ENCODE data around the gene TLCD1.
A peak's percentile ranks its signal among the peaks of the same experiment; 100 is the strongest.

Gene TLCD1, protein sequence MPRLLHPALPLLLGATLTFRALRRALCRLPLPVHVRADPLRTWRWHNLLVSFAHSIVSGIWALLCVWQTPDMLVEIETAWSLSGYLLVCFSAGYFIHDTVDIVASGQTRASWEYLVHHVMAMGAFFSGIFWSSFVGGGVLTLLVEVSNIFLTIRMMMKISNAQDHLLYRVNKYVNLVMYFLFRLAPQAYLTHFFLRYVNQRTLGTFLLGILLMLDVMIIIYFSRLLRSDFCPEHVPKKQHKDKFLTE

DNA sequence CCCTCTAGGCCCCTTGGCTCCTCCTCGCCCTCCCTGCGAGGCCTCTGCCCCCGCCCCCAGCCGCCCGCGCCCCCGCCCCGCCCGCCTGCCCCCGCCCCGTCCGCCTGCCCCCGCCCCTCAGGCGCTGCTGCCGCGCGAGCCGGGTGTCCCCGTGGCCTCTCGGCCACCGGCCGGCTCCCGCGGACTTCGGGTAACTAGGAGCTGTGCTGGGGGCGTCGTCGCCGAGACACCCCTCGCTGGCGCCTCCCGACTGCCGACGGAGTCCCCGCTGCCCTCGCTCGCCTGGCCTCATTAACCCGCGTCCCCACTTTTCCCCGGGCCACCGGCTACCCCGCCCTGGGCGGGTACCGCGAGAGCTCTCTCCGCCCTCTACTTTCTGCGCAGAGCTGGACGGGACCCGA lies at the start of gene TLCD1:
TLCD1 (minus strand) TSS at position 8 of the 401 bp plus-strand sequence. CDS start 136 bp downstream, outside the sequence.
- DNase-seq: peak in 1 of 2 donors; percentile 93

DNA sequence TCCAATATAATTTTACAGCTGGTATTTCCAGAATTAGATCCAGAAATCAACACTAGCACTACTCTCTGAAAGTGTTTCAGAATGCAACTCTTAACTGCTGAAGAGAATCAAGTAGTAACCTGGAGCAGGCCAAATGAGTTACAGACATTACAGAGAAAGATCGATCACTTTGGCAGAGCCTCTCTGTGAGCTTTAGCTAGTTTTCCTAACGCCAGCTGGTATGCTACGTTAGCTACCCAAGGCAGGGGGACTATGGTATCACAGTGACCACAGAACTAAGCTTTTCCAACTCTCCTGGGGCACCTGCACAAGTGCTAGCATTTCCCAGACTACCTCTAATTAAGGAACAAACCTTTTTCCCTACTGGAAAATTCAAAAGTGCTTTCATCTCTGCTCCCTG lies 48.2 kb upstream of the TLCD1 start:
- DNase-seq: no peak

DNA sequence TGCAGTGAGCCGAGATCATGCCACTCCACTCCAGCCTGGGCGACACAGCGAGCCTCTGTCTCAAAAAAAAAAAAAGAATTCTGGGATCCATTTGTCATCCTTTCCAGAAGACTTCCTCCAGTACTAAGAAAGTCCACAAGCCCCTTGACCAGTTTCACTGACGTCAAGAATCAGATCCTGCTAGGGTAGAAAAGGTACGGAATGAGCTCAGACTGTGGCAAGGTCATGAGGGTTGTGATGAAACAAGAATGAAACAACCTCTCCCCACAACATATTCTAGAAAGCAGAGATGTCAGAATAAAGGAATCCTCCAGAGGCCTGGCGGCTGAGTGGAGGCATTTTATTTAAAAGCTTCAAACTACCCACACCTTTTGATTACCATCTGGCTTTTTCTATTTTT lies 47.7 kb upstream of the TLCD1 start:
- DNase-seq: no peak

DNA sequence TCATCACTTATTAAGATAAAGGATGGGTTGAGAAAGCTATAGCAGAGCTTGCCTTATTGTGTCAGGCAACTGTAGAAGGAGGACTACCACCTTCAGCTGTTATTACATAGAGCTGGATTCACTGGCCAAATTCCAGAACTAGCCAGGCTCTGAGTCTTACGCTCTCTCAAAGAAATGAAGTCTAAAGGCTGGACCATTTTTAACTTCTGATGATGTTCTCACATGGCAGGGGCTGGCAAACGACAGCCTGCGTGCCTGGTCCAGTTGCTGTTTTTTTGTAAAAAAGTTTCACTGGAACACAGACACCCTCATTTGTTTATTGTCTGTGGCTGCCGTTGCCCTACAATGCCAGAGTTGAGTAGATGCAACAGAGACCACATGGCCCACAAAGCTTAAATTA lies 39.0 kb upstream of the TLCD1 start:
- DNase-seq: no peak

DNA sequence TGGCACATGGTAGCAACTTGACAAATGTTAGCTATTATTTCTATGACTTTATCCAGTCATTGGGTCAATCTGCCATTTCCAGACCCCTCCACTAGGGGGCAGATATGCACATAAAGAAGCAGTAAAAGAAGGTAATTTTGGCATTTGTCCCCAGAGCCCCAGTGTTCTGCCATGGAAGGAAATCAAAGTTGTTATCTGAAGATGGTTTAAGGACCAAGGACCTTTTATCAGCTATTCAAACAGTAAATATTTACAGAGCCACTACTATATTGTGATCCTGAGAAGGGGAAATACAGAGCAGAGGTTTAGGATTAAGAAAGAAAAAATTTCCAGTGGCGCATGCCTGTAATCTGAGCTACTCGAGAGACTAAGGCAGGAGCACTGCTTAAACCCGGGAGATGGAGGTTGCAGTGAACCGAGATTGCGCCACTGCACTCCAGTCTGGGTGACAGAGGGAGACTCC lies 37.8 kb upstream of the TLCD1 start:
- DNase-seq: peak; percentile 12 to 46

DNA sequence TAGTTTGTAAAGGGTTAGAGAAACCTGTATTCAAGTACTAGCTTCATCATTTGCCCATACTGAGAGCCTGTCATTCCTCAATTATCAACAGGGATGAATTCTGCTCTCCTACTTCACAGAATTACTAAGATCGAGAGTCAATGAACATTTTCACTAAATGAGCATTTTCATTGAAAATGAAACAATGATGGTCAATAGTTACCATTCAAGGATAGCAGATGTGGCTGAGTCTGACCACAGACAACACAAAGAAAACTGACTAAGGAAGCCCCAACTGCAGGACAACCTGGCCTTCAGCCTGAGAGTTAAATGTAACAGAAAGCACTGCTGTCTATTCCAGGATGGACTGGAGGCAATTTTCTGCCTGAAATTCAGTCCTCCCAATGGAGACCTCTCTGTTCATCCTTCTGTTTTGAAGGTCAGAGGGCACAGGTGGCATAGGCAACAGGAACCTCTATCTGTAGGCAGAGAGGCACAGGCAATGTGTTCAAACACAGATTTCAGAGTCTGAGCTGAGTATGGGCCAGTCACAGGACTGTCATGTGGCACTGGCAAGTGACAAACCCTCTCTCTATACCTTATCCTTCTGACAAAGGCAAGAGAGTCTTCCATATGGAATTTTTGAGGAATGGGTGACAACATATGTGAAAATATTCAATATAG lies 37.2 kb upstream of the TLCD1 start:
- no peak for DNase-seq

DNA sequence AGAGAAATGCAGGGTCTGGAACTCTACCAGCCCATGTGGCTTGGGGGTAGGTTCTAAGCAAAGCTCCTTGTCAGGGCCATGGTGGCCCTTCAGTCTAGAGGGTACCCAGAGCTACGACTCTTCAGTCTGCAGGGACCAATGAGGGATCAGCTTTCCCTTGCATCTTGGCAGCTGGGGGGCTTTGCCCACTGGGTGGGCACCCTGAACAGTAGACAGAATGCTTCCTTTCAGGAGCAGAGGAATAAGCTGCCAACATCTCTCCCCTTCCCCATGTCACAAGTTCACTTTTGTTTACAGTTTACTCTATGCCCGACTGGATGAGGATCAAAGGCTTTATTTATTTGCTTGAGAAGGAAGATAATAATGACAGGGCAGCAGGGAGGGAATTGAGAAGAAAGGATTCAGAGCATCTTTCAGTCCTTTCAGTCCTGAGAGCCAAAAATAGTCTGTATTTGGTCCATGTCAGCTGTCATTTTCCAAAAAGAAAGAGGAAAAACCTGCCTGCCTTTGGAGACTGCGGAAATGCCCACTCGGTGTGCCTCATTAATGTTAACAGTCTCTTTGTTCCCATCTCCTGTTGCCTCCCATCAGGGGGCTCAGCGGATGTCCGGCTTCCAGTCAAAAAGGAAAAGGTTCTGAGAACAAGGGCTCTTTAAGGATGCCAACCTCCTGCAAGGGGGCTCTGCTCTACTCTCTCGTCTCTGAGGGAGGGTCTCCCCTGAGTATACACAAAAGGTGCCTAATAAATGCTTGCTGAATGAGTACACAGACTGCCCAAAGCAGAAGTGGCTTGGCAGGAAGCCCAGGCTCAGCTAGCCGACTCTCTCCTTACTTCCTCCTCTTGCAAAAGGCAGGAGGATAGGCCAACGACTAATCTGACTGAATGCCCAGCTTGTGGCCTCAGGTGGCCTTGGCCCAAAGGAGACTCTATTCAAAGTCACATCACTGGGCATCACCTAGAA lies 34.8 kb upstream of the TLCD1 start:
- DNase-seq: peak in 1 of 2 donors; percentile 20

DNA sequence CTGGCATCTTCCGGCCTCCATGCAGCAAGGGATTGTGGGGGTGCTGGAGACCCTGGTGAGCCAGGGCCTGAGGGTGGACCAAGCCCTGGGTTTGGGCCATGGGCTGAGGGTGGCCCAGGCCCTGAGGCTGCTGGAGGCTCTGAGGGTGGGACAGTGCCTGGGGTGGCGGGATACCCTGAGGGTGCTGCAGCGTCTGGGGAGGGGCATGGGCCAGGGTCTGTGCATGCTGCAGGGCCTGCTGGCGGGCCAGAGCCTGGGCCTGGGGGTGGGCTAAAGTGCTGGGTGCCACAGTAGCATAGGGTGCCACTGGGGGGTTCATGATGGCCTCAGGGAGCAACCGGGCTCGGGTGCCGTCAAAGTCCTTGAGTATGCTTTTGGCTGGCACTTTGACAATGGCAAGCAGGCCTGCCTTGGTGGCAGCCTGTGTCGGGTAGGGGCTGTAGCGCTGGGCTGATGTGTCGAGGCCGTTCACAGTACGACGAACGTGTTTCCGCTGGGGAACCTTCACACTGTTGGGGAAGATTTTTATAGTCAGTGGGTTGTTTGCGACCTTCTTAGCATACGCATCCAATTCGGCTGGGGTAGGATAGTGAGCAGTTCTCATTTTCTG lies 33.3 kb upstream of the TLCD1 start:
- no peak for DNase-seq

DNA sequence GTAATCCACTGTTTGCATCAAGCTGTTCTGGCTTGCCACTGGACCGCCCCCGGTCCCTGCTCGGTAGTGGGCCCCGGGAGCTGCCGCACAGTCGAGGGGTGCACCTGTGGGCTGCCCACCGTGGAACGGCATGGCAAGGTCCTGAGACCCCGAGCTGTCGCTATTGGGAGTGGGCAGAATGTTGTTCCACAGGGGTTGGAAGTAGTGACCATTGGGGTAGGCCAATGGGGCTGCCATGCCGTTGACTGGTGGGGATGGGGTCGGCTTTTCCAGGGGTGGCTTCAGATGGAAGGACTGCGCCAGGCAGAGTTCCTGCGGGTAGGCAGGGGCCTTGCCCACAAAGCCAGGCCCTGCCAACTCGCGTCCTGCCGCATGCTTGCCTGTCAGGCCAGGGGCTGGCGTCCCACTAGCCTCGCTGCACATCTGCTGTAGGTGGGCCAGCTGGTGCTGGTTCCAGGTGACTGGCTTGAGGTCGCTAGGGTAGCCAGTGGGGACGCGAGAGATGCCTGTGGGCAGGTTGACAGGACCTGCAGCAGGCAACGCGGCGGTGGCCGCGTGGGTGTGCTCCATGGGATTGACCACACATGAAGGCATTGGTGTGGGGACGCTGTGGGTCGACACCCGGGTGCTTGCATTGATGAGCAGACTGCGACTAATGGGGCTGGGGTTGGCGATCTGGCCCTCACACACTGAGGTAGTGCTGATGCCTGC lies 32.5 kb upstream of the TLCD1 start:
- DNase-seq: no peak

DNA sequence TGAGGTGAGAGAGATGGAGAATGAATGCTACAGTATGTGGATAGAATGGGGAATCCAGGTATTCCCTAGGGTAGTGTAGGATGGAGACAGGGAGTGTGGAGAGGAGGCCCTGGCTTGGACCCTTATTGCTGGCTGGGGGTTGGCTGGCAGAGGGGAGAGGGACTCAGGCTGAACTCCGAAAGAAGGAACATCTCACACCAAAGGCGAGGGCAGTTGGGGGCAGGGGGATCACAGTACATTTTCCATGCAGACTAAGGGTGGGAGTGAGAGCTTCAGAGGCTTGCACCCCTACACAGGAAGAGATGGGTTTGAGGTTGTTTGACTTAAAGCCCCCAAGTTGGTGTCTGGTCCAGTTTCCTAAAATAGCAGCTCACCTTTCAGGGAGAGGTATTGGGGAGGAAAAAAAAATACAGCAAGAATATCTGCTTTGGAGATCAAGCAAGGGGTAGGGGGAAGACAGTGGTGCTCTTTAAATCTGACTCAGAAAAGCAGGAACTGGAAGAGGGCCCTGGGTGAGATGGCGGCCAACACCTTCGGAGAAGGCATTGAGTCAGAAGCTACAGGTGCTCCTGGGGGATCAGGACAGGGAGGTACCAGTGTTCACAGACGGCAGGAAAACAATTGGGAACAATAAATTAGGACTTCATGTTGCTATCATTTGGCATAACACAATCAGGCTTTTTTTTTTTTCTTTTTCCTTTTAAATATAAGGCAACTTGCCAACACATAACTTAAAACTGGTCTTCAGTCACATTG lies 30.2 kb upstream of the TLCD1 start:
- no peak for DNase-seq

DNA sequence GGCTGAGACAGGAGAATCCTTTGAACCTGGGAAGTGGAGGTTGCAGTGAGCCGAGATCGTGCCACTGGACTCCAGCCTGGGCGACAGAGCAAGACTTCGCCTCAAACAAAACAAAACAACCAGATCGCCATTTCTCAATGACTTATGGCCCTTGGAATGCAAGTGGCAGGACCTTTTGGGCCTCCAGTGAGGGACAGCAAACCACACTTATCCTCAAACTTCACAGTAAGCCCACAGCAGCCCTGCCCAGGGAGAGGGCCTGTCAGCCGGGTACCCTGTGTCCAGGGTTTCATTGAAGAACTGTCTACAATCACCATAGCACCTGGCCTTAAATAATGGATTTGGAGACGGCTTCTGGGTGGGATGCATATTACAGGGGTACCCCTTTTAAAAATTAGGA lies 29.5 kb upstream of the TLCD1 start:
- no peak for DNase-seq

DNA sequence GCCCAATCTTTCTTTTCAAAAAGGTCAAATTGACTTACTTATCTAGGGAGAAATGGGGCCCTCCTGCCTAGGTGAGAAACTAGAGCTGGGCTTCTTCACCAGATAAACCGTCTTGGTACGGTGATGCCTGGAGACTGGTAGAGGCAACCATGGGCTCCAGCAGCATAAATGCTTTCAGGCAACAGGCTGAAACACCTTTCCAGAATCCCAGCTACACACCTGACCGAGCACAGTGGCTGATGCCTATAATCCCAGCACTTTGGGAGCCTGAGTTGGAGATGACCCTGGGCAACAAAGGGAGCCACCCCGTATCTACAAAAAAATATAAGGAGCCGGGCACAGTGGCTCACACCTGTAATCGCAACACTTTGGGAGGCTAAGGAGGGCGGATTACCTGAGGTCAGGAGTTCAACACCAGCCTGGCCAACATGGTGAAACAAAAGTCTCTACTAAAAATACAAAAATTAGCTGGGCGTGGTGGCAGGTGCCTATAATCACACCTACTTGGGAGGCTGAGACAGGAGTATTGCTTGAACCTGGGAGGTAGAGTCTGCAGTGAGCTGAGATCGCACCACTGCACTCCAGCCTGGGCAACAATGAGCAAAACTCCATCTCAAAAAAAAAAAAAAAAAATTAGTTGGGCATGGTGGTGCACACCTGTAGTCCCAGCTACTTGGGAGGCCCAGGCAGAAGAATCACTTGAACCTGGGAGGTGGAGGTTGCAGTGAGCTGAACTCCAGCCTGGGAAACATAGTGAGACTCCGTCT lies 25.8 kb upstream of the TLCD1 start:
- no peak for DNase-seq

DNA sequence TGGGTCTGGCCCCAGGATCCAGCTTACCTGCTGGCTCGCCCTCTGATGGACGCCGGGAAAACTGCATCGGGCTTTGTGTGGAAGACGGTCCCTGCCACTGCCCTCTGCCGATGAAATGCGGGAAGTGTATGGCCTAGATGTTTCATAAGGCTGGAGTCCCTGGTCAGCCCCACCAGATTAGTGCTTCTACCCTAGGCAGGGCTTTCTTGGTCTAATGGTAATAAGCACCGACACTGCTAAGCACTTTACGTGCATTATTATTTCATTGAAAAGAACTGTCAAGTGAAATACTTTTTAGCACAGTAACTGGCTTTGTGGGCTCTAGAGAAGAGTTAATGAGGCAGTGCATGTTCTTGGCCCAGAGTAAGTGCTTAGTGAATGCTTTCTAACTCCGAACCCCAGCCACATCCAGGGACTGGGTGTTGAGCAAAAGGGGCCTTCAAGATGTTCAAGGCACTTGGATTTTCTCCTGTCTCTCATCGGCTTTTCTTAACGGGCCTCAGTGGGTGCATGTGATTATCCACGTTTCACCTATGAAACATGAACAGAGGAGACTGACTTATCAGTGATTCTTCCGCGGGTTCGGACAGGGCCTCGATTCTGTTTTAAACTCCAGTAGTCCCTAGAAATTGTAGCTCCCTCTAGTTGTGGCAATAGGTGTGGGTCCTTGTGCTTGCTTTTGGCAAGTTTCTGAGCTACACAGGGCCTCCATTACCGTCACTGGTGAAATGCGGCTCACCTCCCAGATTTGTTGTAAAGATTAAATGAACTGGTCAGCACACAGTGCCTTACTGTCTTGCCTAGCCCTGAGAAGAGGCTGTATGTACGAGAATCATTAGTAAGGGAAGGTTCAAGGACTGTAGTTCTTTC lies 24.4 kb upstream of the TLCD1 start:
- DNase-seq: peak; percentile 59 to 82

DNA sequence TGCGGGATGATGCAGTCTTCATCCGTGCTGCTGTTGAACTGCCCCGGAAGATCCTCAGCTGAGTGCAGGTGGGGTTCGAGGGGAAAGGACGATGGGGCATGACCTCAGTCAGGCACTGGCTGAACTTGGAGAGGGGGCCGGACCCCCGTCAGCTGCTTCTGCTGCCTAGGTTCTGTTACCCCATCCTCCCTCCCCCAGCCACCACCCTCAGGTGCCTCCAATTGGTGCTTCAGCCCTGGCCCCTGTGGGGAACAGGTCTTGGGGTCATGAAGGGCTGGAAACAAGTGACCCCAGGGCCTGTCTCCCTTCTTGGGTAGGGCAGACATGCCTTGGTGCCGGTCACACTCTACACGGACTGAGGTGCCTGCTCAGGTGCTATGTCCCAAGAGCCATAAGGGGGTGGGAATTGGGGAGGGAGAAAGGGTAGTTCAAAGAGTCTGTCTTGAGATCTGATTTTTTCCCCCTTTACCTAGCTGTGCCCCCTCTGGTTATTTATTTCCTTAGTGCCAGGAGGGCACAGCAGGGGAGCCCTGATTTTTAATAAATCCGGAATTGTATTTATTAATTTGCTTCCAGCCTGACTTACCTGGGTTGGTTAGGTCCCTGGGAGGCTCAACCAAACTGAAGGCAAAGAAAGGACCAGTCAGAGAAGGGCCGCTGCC lies 23.6 kb upstream of the TLCD1 start:
- DNase-seq: no peak

DNA sequence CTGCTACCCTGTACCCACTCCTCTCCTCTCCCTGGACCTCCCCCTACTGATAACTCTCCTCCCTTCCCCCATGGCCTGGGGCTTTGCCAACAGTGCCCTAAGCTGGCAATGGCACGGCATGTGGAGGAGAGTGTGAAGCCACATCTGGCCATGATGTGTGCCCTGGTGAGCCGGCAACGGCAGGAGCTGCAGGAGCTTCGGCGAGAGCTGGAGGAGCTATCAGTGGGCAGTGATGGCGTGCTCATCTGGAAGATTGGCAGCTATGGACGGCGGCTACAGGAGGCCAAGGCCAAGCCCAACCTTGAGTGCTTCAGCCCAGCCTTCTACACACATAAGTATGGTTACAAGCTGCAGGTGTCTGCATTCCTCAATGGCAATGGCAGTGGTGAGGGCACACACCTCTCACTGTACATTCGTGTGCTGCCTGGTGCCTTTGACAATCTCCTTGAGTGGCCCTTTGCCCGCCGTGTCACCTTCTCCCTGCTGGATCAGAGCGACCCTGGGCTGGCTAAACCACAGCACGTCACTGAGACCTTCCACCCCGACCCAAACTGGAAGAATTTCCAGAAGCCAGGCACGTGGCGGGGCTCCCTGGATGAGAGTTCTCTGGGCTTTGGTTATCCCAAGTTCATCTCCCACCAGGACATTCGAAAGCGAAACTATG lies 23.0 kb upstream of the TLCD1 start:
- no peak for DNase-seq

DNA sequence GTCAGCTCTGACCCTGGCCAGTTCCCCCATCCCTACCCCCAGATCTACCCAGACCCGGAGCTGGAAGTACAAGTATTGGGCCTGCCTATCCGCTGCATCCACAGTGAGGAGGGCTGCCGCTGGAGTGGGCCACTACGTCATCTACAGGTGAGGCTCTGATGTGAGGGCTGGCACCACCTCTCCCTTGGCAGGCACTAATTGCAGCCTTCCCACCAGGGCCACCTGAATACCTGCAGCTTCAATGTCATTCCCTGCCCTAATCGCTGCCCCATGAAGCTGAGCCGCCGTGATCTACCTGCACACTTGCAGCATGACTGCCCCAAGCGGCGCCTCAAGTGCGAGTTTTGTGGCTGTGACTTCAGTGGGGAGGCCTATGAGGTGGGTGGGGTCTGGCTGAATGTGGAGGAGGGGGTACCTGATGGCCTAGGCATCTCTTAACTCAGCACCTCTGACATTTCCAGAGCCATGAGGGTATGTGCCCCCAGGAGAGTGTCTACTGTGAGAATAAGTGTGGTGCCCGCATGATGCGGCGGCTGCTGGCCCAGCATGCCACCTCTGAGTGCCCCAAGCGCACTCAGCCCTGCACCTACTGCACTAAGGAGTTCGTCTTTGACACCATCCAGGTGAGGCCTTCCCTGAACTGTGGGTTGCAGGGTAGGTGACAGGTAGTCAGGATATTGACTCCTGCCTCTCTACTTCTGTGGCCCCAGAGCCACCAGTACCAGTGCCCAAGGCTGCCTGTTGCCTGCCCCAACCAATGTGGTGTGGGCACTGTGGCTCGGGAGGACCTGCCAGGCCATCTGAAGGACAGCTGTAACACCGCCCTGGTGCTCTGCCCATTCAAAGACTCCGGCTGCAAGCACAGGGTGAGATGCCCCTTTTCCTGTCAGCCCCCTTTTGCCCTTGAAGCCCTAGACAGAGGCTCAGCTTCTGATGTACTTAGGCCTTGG lies 22.0 kb upstream of the TLCD1 start:
- no peak for DNase-seq

DNA sequence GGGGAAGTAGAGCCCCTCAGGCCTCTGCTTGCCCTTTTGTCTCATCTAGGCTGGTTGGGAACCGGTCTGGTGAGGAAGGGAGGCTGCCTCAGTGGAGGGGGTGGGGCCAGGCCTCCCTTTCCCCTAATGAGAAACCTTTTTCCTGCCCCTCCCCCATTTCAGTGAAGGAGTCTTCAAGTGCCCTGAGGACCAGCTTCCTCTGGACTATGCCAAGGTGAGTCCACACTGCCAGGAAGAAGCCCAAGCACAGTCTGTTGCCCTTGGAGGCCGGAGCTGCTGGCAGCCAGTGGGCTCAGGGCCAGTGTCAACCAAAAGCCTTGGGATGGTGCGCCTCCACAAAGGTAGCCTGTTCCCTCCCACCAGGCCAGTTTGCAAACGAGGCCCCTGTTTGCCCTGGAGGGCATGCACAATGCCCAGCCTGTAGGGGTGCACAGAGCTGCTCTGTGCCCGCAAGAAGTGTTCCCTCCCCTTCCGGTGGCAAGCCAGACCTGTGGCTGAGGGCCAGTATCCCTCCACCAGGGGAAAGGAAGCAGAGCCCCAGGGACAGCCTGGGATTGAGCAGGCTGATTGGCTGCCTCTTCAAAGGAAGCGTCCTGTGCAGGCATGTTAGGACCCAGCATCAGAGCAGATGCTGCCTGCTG lies 21.1 kb upstream of the TLCD1 start:
- DNase-seq: no peak

Data from bone marrow (tissue), 2 donors.